HG03442 (cell line): ENCODE data around the gene CCDC91.

ENCODE experiments used
- ATAC-seq: cut with Tn5 transposase; IDR thresholded peaks from one replicate; pipeline ENCODE4 v1.9.1; 2021; ENCODE audit warnings: mild to moderate bottlenecking, moderate library complexity; ENCODE audit not compliant: unreplicated experiment

CCDC91 gene

DNA sequence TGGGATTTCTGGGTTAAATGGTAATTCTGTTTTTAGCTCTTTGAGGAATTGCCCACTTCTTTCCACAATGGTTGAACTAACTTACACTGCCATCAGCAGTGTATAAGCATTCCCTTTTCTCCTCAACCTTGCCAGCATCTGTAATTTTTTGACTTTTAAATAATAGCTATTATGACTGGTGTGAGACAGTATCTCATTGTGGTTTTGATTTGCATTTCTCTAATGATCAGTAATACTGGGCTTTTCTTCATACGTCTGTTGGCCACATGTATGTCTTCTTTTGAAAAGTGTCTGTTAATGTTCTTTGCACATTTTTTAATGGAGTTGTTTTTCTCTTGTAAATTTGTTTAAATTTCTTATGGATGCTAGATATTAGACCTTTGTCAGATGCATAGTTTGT lies 323.7 kb downstream of the CCDC91 start:
- ATAC-seq: no peak

DNA sequence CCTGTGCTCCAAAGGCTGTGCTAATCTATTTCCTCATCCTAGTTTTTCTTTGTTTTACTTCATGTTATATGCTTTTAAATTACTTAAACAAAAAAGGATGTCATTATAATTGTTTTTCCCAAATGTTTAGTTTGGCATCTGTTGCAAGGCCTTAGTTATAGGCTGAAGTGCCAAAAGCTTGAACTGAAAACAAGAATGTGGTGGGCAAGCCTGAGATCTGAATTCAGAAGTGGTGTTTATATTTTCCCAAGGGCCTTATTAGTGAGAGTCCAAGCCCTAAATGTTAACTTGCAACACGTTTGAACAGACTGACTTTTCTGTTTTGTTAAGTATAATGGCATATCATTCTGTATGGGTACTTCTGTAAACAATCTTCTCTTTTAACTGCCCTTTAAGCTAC lies 326.8 kb downstream of the CCDC91 start:
- ATAC-seq: no peak

DNA sequence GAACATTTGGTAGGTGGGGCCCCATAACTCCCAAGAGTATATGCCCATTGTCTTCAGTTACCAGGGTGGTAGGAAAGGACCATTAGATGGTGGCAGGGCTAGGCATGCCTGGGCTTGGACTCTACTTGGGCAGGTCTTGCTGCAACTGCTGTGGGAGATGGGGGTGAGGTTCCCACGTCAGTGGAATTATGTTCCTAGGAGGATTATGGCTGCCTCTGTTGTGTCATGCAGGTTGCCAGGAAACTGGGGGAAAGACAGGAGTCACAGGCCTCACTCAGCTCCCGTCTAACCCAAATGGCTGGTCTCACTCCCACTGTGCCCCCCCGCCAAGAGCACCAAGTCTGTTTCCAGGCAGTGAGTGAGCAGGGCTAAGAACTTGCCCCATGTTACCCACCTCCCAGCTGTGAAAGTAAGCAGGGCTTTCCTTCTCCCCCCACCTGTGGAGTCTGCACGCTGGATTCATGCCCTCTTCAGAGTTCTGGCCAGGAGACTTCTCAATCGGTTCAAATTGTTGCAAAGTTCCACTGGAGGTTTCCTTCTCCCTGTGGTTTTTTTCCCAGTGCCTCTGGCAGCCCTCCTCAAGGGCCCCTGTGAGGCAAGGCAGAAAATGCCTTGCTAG lies 337.5 kb downstream of the CCDC91 start:
- ATAC-seq: no peak

DNA sequence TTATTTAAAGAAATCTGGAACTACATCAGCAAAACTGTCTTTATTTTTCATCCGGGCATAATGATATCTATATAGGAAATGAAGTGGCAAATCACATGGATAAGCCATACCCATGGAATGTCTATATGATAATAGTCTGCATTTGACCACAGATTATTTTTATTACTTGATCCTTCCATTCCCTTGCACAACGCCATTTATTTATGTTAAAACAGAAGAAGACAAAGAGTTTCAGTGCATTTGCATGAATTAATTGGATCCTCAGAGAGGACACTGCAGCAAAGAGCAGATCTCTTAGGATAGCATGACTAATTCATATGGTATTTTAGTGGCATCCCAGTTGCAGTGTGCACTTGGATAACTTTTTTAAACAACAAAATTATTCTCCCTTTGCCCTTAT lies 345.0 kb downstream of the CCDC91 start:
- no peak for ATAC-seq

DNA sequence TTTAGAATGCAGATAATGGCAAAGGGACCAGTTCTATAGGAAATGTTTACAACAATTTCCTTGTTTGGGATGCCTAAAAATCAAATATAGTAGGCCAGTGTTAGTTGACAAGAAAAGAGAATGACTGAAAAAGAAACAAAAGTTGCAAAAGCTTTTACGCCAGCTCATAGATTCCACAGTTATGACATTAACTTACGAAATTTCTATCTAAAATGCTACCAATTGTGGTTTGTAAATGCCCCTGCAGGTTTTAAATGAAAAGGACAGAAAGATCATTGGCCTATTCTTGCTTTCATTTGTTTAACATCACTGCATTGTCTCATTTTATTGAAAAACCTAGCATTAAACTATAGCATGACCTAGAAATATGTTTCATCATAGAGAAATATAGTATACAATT lies 345.8 kb downstream of the CCDC91 start:
- ATAC-seq: no peak

DNA sequence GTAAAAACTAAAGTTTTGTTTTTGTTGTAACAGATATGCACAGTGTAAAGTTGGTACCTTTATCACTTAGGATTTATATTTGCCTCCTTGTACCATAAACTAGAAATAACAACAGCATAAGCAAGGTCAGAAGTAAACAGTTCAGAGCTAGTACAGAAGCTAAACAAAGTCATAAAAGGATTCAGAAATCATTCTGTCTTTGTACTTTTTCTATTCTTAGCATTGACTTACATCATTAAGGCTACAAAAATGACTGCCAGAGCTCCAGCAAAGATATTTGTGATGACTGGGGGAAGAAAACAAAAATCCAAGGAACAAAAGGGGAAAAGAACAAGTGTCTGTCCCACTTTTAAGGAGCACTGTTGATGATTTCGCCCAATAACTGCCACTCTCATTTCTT lies 347.2 kb downstream of the CCDC91 start:
- ATAC-seq: no peak

DNA sequence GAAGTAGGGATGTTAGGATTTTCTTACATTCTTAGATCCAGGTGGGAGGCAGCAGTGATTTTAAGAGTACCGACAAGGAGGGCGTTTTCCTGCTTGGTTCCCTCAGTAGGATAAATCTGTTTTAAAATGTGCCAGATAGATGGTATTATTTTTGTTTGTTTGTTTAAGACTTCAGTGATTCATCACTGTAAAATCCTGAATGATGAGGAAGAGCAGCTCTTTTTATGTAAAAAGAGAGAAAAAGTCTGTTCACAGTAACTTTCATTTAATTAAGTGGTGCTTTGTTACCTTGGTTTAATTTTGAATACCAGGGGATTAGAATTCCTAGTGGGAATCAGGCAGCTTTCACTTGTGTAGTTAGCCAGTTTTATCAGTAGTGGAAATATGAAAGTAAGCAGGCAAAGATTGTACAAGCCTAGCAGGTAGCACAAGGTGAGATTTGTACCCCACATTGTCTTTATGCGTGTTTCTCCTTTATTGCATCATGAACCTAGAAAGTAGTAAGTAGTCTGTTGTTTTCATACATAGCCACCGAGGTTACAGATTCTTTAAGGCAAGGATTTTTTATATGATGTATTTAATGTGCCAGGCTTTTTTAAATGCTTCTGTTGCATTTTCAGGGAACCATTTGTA lies 349.6 kb downstream of the CCDC91 start:
- no peak for ATAC-seq

DNA sequence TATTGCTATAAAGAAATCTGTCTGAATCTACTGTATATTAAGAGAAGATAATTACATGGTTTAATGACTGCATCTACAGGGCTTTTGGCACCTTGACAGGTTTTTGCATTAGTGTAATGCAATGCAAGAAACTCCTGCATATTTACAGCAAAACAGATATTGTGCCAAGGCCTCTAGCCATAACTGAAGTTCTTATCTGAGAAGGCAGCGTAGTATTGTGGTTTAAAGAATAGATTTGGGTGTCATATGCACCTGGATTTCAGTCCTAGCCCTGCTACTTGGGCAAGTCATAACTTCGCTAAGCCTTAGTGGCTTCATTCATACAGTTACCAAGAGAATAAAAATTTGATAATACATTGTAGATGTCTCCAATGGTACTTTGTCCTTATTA lies 350.1 kb downstream of the CCDC91 start:
- no peak for ATAC-seq

DNA sequence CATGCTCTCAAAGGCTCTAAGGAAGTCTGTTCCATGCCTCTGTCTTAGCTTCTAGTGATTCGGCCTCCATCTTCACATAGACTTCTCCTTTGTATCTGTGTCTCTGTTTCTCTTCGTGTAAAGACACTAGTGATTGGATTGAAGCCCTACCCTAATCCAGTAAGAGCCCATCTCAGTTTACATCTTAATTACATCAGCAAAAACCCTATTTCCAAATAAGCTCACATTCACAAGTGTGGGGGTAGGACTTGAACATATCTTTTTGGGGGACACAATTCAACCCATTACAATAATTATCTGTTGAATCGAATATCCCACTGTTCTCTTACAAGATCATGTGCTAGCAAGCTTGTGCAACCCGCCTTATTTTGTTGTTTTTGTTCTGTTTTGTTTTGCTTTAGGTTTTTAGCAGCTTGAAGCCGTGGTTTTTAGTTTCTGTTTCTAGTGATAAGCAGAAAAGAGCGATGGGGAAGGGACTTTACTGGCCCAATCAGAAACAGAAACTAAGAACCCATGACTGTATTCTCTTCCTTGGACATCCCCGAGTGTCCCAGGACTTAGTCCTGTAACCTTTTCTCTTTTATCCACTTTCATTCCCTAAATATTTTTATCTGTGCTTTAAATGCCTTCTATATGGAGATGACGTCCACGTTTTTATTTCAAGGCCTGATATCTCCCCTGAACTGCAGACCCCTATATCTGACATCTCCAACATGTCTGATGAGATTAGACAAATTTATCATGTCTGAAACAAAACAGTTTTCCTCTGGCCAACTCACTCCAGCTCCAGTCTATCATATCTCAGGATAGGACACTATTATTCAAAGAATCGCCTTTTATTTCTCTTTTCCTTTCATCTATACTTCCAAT lies 353.0 kb downstream of the CCDC91 start:
- no peak for ATAC-seq

DNA sequence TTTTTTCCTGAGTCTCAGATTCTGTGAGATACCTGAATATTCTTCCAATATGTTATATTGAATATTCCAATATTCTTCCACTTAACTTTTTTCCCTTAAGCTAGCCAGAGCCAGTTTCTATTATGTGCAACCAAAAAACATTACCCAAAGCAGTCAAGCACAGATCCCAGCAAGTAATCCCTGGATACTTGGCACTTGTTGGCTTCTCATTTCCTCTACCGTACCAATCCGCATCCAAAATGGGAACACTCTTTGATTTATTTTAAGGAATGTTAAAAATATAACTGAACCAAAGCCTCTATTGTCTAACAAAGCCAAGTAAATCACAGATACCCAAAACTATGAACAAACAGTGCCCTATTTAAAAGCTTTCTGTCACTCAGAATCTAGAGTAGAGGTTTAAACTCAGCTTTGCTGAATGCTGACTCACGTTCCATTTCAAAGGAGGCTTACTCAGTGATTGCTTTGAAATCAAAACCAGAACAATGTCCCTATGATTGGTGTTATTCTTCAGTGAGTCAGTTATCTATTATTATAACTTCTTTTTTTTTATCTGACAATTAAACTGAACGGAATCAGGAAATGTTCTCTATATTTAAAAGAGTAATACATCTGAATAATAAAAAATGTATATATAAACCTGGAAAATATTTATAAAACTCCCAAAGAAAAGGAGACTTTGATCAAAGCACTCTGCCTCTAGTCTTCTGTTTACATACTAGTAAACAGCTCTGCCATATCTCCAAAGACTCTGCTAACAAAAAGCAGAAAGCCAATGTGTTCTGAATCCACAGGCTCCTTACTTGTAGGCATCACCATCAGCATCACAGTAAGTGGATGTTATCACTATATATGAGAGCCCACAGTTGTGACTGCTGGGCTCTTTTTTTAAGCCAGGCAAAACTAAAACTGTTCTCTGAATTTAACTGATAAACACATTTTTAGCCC lies 360.8 kb downstream of the CCDC91 start:
- no peak for ATAC-seq

DNA sequence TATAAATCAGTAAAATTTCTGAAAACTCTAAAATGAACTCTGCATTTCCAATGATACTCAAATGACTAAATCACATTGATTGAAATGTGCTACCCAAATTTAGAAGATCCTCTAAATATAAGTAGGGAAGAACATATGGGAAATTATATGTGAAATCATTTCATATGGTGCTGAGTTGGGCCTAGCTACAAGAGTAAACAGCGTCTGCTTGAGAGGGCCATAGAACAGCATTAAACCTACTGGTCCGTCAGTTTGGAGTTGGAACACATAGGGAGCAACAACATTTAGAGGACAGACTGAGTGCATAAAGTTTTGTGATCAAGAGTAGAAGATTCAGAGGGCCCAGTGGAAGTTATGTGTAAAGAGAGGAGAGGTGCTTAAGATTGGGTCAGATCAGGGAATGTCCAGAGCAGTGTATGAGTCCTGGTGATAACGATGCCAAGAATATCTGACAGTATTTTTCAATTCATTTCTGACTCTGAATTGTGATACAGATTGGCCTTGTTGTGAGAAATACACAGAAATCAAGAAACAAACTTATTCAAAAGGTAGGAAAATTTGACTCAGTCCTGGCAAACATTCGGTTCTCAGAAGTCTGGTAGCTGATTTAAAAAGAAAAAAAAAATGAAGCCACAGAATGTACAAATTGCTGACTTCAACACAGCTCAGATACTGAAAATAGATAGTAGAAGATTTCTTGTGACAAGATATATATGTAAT lies 362.2 kb downstream of the CCDC91 start:
- no peak for ATAC-seq

DNA sequence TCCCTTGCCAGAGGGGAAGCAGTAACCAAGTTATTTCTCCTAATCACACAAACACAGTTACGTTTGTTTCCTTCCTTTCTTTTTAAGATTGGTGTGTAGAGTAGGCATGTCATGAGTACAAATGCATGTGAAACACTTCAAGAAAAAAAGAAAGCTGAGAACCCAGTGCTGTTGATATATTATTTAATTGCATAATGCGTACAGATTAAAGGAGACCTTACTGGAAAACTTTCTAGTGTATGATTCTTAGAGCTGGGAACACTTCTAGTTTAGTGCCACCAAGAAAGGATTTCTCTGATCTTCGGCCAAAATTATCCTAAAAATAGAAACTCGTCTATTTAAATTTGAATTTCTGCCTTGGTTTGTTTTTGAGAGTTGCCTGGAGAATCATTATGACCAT lies 365.5 kb downstream of the CCDC91 start:
- ATAC-seq: no peak

DNA sequence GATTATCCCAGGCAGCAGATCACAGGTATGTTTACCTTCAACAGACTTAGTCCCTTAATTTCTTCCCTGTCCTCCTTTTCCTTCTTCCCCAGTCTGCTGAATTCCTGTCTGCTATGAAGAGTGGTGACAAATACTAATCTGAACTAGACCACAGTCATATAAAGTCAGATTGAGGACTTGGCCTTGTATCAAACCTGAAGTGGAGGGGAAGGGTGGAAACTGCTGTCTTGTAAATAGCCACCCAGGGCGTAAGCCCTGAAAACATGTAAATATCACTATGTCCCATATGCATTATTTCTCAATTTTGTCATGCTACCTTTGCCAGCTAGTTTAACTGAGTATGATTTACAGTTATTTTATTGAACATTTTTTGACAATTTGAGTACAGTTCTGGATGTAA lies 368.0 kb downstream of the CCDC91 start:
- ATAC-seq: no peak

DNA sequence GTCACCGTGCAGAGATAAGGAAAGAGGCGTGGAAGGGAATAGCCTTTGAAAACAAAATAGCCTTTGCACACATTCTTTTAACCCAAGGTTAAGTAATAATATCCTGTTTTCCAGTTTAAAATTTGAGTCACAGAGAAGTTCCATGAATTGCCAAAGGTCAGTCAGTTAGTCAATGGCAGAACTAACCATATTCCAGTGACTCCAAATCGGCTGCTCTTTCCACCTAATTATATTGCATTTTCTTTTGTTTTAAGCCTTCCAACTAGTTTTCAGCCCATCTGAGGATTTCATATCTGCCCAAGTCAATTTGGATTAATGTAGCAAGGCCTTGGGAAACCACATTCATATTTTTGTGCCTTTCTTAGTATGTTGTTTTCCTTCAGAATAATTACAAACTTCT lies 373.0 kb downstream of the CCDC91 start:
- no peak for ATAC-seq

DNA sequence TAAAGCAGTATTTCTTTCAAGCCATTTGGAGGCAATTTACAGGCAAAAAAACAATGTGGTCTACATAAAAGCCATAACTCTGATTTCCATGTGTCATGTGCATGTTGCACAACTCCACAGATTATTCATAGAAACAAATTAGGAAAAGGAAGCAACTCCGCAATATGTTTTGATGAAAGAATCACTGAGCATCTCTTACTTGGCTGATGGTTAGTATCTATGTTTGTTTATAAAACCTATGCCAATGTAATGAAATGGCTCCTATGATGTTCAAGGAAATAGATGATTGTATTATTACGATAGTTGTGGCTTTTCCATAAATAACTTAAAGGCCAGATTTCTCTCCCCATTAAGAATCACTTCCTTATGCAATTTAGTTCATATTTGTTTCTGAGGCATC lies 373.7 kb downstream of the CCDC91 start:
- no peak for ATAC-seq

DNA sequence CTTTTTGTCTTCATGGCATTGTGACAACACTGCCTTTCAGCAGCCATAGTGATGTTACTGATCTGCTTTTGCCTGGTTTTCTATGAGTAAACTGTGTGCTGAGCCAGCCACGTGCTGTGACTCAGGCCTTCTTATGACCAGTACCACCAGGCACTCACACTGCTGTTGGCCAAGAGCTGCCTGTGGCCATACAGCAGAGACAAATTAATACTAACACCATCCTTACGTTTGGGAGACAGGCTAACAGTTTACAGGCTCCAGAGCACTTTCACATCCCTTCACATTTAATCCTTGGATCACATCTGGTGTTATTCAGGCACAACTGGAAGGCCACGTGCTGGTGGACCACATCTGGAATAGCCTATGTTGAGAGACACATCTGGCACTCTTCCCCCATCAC lies 377.9 kb downstream of the CCDC91 start:
- no peak for ATAC-seq

DNA sequence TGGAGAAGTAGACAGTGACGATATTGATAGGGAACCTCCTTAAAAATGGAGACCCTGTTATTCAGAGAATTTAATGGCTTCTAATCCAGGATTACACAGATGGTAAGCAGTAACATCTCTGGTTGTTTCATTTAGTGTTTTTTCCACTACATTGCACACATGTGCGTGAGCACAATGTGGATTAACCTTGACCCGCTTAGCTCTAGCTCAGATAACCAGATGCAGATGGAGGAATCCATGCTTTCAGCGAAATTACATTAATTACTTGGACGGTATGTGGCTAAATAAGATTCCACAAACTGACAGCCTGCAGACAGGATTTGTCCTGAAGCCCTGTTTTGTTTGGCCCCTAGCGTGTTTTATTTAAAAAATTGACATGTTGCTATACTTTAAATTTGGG lies 378.4 kb downstream of the CCDC91 start:
- no peak for ATAC-seq

DNA sequence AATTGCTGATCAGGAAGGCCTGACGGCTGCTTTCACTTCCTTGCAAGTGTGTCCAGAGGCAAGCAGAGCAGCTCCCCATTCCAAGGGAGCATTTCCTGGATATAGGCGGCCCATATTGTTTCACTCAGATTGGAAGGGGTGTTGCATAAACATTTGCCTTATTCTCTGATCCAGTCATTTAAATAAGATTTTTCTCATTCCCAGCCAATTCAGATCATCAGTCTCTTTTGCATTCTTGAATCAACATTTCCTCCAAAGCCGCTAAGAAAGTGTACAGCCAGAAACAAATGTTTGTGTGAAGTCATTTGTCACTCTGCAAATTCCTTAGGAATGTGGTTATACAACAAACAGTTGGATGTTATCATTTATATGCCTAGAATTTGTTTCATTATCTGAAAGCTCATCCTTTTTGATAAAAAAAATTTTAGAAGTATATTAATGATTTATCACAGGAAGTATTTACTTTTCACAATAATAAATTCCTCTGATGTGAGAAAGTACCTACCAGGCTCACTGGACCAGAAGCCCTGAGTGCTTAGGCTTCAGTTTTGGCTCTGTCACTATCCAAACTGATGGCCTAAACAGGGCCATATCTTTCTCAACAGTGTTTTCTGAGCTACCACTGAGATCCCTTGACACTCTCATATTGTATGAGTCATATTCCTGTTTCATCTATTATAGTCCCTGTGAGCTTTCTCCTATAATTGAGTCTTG lies 379.6 kb downstream of the CCDC91 start:
- no peak for ATAC-seq

DNA sequence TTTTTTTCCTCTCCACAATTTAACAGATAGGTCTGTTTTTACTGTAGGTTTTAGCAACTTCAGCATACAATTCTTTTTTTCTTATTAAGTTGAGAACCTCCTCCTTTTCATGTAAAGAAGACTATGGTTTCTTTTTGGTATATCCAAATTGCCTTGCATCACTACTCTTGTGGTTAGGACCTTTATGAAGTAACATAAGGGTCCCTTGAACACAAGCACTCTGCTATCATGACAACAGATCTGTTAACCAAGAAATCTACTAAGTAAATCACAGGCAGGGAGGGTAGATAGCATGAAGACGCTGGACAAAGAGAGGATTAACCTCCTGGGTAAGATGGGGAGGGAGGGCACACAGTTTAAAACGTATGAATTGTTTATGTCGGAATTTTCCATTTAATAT lies 380.6 kb downstream of the CCDC91 start:
- ATAC-seq: no peak
